Prostate gland (tissue), 2 donors: ENCODE results near the gene PTPRD.

Experiments
- CTCF ChIP-seq, 4 experiments: fragments of 200-600 bp in 2 of 4; fragments of 450-650 bp in 2 of 4; sonication (generic) in 2 of 4; IDR thresholded peaks; 1 replicate in 3 of 4; 2 replicates in 1 of 4; pipeline ENCODE4 v1.5.1; 2016 to 2019; ENCODE audit warnings: antibody characterized with exemption in 4 of 4, mild to moderate bottlenecking in 2 of 4, moderate library complexity in 2 of 4
- POLR2A ChIP-seq: fragments of 450-650 bp; IDR thresholded peaks from one replicate; pipeline ENCODE4 v1.6.1; 2016; ENCODE audit warnings: antibody characterized with exemption, mild to moderate bottlenecking
- POLR2AphosphoS5 ChIP-seq: sonication (generic); formaldehyde crosslinking; IDR thresholded peaks from one replicate; pipeline ENCODE4 v1.6.1; 2017; ENCODE audit warnings: antibody characterized with exemption

GRCh38 chr9:8835291-8835690 is 1777.5 kb downstream of the PTPRD start:
- TF ChIP-seq CTCF (IDR thresholded peaks at IDR 0.05) (no peak), POLR2A (no peak), POLR2AphosphoS5 (no peak)
